IMR-90 (cell line): ENCODE results near the gene ZNF800. TPM values are rescaled to one million over a fixed set of nuclear protein-coding genes. Genes with fewer than 3 reads are reported as not detected.

Experiments used
- ATAC-seq: fragments of 200-7000 bp; cut with Tn5 transposase; 2 replicates; pipeline ENCODE4 v1.9.1; 2020; ENCODE audit warnings: low read depth, mild to moderate bottlenecking, moderate library complexity
- BruUV-seq: library from RNA; stranded (reverse); fragments of 400-500 nt; replicated peaks from 2 replicates; lab custom pipeline; 2021; lab: Mats Ljungman, UMichigan
- CTCF ChIA-PET: fragments of 300-600 bp; formaldehyde crosslinking; extraction: SDS; loops from one replicate; lab custom pipeline; 2021; ENCODE audit warnings: antibody characterized with exemption; lab: Yijun Ruan, JAX
- POLR2A ChIA-PET: fragments of 300-600 bp; sonication (Branson Sonifier 250); formaldehyde crosslinking; loops from one replicate; lab custom pipeline; 2022; ENCODE audit warnings: antibody characterized with exemption; ENCODE audit not compliant: unreplicated experiment; lab: Charles Lee
- DNase-seq: peaks from one replicate; pipeline ENCODE4 v3.0.0; 2013
- H2AFZ ChIP-seq: replicated peaks from 2 replicates; pipeline ENCODE3; 2013; ENCODE audit warnings: low read length, mild to moderate bottlenecking; ENCODE audit not compliant: poor library complexity
- H2AK5ac ChIP-seq: 2 replicates; pipeline ENCODE4 v1.6.1; 2013; ENCODE audit warnings: low read depth, low read length, inconsistent platforms
- H2AK9ac ChIP-seq: replicated peaks from 2 replicates; pipeline ENCODE3; 2013; ENCODE audit warnings: mild to moderate bottlenecking, low read depth, low read length, moderate library complexity; ENCODE audit not compliant: poor library complexity
- H2BK120ac ChIP-seq: 2 replicates; pipeline ENCODE4 v1.6.1; 2013; ENCODE audit warnings: low read depth, low read length, inconsistent platforms
- H2BK15ac ChIP-seq: 3 replicates; pipeline ENCODE4 v1.6.1; 2013; ENCODE audit warnings: low read depth, low read length, inconsistent platforms
- H2BK20ac ChIP-seq: 2 replicates; pipeline ENCODE4 v1.6.1; 2013; ENCODE audit warnings: low read depth, mild to moderate bottlenecking, inconsistent platforms, low read length, moderate library complexity
- H2BK5ac ChIP-seq: 2 replicates; pipeline ENCODE4 v1.6.1; 2013; ENCODE audit warnings: mild to moderate bottlenecking, low read depth, low read length, inconsistent platforms; ENCODE audit not compliant: poor library complexity, severe bottlenecking
- H3K14ac ChIP-seq: replicated peaks from 2 replicates; pipeline ENCODE4 v1.6.1; 2013; ENCODE audit warnings: low read depth, low read length, inconsistent platforms
- H3K18ac ChIP-seq: 2 replicates; pipeline ENCODE4 v1.6.1; 2013; ENCODE audit warnings: low read depth, low read length, control low read depth
- H3K23ac ChIP-seq: 2 replicates; pipeline ENCODE4 v1.6.1; 2013; ENCODE audit warnings: low read depth, low read length, inconsistent platforms
- H3K27ac ChIP-seq: 2 replicates; pipeline ENCODE4 v1.5.1; 2013; ENCODE audit warnings: mild to moderate bottlenecking, control low read depth, low read length; ENCODE audit not compliant: insufficient read depth
- H3K27me3 ChIP-seq: 2 replicates; pipeline ENCODE4 v1.6.1; 2013; ENCODE audit warnings: low read length; ENCODE audit not compliant: control insufficient read depth, insufficient read depth
- H3K36me3 ChIP-seq: 2 replicates; pipeline ENCODE4 v1.6.1; 2013; ENCODE audit warnings: low read length, mixed read lengths; ENCODE audit not compliant: control insufficient read depth, insufficient read depth
- H3K4ac ChIP-seq: 2 replicates; pipeline ENCODE4 v1.6.1; 2013; ENCODE audit warnings: low read depth, low read length, inconsistent platforms
- H3K4me1 ChIP-seq: 2 replicates; pipeline ENCODE4 v1.6.1; 2013; ENCODE audit warnings: low read length, mixed read lengths; ENCODE audit not compliant: control insufficient read depth, insufficient read depth
- H3K4me2 ChIP-seq: 2 replicates; pipeline ENCODE4 v1.6.1; 2013; ENCODE audit warnings: low read depth, mild to moderate bottlenecking, control low read depth, low read length, moderate library complexity
- H3K4me3 ChIP-seq: 2 replicates; pipeline ENCODE4 v1.5.1; 2013; ENCODE audit warnings: low read depth, mild to moderate bottlenecking, control low read depth, low read length, moderate library complexity; ENCODE audit not compliant: insufficient read depth
- H3K56ac ChIP-seq: 2 replicates; pipeline ENCODE4 v1.6.1; 2013; ENCODE audit warnings: low read length, inconsistent platforms; ENCODE audit not compliant: insufficient read depth; ENCODE audit errors: extremely low read depth
- H3K79me1 ChIP-seq, 2 experiments: 2 replicates each; pipeline ENCODE4 v1.6.1; 2013; ENCODE audit warnings: low read length in 2 of 2, inconsistent platforms in 1 of 2, low read depth in 1 of 2
- H3K9ac ChIP-seq: 2 replicates; pipeline ENCODE4 v1.6.1; 2013; ENCODE audit warnings: low read depth, low read length, control low read depth
- H3K9me1 ChIP-seq: 2 replicates; pipeline ENCODE4 v1.6.1; 2013; ENCODE audit warnings: low read length, inconsistent platforms; ENCODE audit not compliant: insufficient read depth
- H3K9me3 ChIP-seq: 2 replicates; pipeline ENCODE4 v1.6.1; 2013; ENCODE audit warnings: low read length; ENCODE audit not compliant: control insufficient read depth, insufficient read depth
- H4K20me1 ChIP-seq: 2 replicates; pipeline ENCODE4 v1.6.1; 2013; ENCODE audit warnings: low read length, inconsistent platforms; ENCODE audit not compliant: insufficient read depth
- H4K5ac ChIP-seq: 2 replicates; pipeline ENCODE4 v1.6.1; 2013; ENCODE audit warnings: mild to moderate bottlenecking, low read depth, low read length, control low read depth
- H4K8ac ChIP-seq, 2 experiments: 2 replicates each; pipeline ENCODE4 v1.6.1; 2013; ENCODE audit warnings: low read depth in 2 of 2, low read length in 2 of 2, control low read depth in 1 of 2, inconsistent platforms in 1 of 2
- H4K91ac ChIP-seq: 2 replicates; pipeline ENCODE4 v1.6.1; 2013; ENCODE audit warnings: low read depth, low read length, inconsistent platforms; ENCODE audit not compliant: insufficient read depth
- BHLHE40 ChIP-seq: fragments of 150-350 bp; IDR thresholded peaks from 2 replicates; pipeline ENCODE4 v1.6.1; 2016; ENCODE audit warnings: mild to moderate bottlenecking, low read depth, low read length
- CEBPB ChIP-seq: IDR thresholded peaks from 2 replicates; pipeline ENCODE4 v1.6.1; 2012; ENCODE audit warnings: low read depth, low read length, improper control_type of control experiment
- CHD1 ChIP-seq: IDR thresholded peaks from 2 replicates; pipeline ENCODE4 v1.6.1; 2012; ENCODE audit warnings: low read depth, low read length, improper control_type of control experiment
- CTCF ChIP-seq: conservative IDR thresholded peaks from 2 replicates; pipeline ENCODE4 v1.5.1; 2012; ENCODE audit warnings: mild to moderate bottlenecking, low read depth, low read length, improper control_type of control experiment
- ELK1 ChIP-seq: fragments of 150-350 bp; IDR thresholded peaks from 2 replicates; pipeline ENCODE4 v1.6.1; 2016; ENCODE audit warnings: low read depth, mild to moderate bottlenecking, low read length, moderate library complexity, borderline replicate concordance
- FOS ChIP-seq: fragments of 150-350 bp; IDR thresholded peaks from 2 replicates; pipeline ENCODE4 v1.6.1; 2016; ENCODE audit warnings: low read depth, low read length
- MAFK ChIP-seq: IDR thresholded peaks from 2 replicates; pipeline ENCODE4 v1.6.1; 2012; ENCODE audit warnings: low read depth, low read length, improper control_type of control experiment
- MXI1 ChIP-seq: IDR thresholded peaks from 2 replicates; pipeline ENCODE4 v1.6.1; 2012; ENCODE audit warnings: low read depth, mild to moderate bottlenecking, low read length, moderate library complexity, borderline replicate concordance
- NFE2L2 ChIP-seq: fragments of 150-350 bp; IDR thresholded peaks from 2 replicates; pipeline ENCODE4 v1.6.1; 2016; ENCODE audit warnings: low read depth, mild to moderate bottlenecking, low read length
- POLR2A ChIP-seq: IDR thresholded peaks from 2 replicates; pipeline ENCODE4 v1.6.1; 2012; ENCODE audit warnings: mild to moderate bottlenecking, low read depth, low read length
- RAD21 ChIP-seq: IDR thresholded peaks from 2 replicates; pipeline ENCODE4 v1.6.1; 2012; ENCODE audit warnings: low read length, improper control_type of control experiment
- RCOR1 ChIP-seq: IDR thresholded peaks from 2 replicates; pipeline ENCODE4 v1.6.1; 2012; ENCODE audit warnings: mild to moderate bottlenecking, low read length, improper control_type of control experiment; ENCODE audit not compliant: insufficient replicate concordance
- RFX5 ChIP-seq: IDR thresholded peaks from 2 replicates; pipeline ENCODE4 v1.8.0; 2012; ENCODE audit warnings: low read depth, mild to moderate bottlenecking, low read length, moderate library complexity
- SMC3 ChIP-seq: fragments of 150-350 bp; IDR thresholded peaks from 2 replicates; pipeline ENCODE4 v1.6.1; 2016; ENCODE audit warnings: low read depth, mild to moderate bottlenecking, antibody characterized with exemption, low read length, moderate library complexity
- USF2 ChIP-seq: fragments of 150-350 bp; IDR thresholded peaks from 2 replicates; pipeline ENCODE4 v1.6.1; 2017; ENCODE audit warnings: mild to moderate bottlenecking, antibody characterized with exemption, low read length, low read depth
- WGBS, 2 experiments: methylation state at CpG; one replicate each; pipeline versions ENCODE4 v1.1.5 to v1.1.7; 2013; ENCODE audit warnings: missing lambda C conversion rate in 2 of 2; ENCODE audit not compliant: insufficient read length in 1 of 2; ENCODE audit errors: extremely low coverage in 2 of 2; 5-methylcytosine and 5-hydroxymethylcytosine counted together
- dilution Hi-C: fragments of 300-500 bp; cut with HindIII; formaldehyde crosslinking; loops from one replicate; pipeline ENCODE4 v1.14.3; 2018; ENCODE audit warnings: low sequenced_read_pairs; ENCODE audit not compliant: unreplicated experiment
- in situ Hi-C: fragments of 300-500 bp; cut with MboI; formaldehyde crosslinking; loops from 3 replicates; pipeline ENCODE4 v1.14.3; 2019; ENCODE audit warnings: low sequenced_read_pairs, inconsistent platforms, mixed read lengths
- intact Hi-C: fragments of 100-400 bp; cut with micrococcal nuclease; formaldehyde crosslinking; loops from 2 replicates; pipeline ENCODE4 v1.10.0; 2022
- polyA plus RNA-seq, 3 experiments: library from polyadenylated mRNA; depleted of rRNA; stranded (reverse); fragments of >200 nt; gene quantifications; 2 replicates each; pipeline ENCODE4 v1.2.3, GENCODE V29; 2012; ENCODE audit warnings: low replicate concordance in 1 of 3
- total RNA-seq: library from RNA; depleted of rRNA; stranded (reverse); fragments of >200 nt; gene quantifications from 2 replicates; pipeline ENCODE4 v1.2.3, GENCODE V29; 2012

Gene ZNF800
- total and polyA plus RNA-seq, 2 of the 4 experiments (the other 2 are of a cell fraction) = 6.9 to 13.1 TPM

- H2BK20ac ChIP-seq = no peak overlapping the region
- peaks cover 18 to 21% of the 10 kb centered on the region in 2 experiments for H3K79me1 ChIP-seq
- peaks cover 8% of the 10 kb centered on the region for H3K36me3 ChIP-seq
- H3K14ac ChIP-seq = no peak overlapping the region
- no CpG with 5 or more reads among the region's 2 CpGs for WGBS, 2 experiments
- H3K9me3 ChIP-seq = no peaks in the 10 kb centered on the region
- H3K4me2 ChIP-seq = no peak overlapping the region
- H4K20me1 ChIP-seq = peaks cover 6% of the 10 kb centered on the region; the same call in 1 of the 2 replicates
- in situ Hi-C loops = no loop called here
- H3K9me1 ChIP-seq = 0 out of 2 replicates have a peak, but pooled peaks cover 4% of the 10 kb centered on the region
- no peak overlapping the region for H3K23ac ChIP-seq
- no peaks in the 10 kb centered on the region for H3K27me3 ChIP-seq
- no peak overlapping the region for H3K4me3 ChIP-seq
- no peak overlapping the region for H2AK5ac ChIP-seq
- ChIA-PET CTCF (interaction anchor here (0.8 kb wide), 1 partner anchor 827 kb away, joined by 3 read pairs; no protein-coding TSS in a partner anchor), POLR2A (no interaction called here)
- H4K91ac ChIP-seq = no peak overlapping the region
- no peak overlapping the region for H2BK5ac ChIP-seq
- H3K56ac ChIP-seq = no peak overlapping the region
- dilution Hi-C loops = no loop called here
- no peak overlapping the region for H2BK120ac ChIP-seq
- no peak overlapping the region for H3K9ac ChIP-seq
- no peak overlapping the region for H3K27ac ChIP-seq
- no peak overlapping the region for H3K18ac ChIP-seq
- no peak overlapping the region for H2AFZ ChIP-seq
- no peak overlapping the region for H2BK15ac ChIP-seq
- DNase-seq = no peak
- no peak overlapping the region for H3K4ac ChIP-seq
- no peak for ATAC-seq
- H3K4me1 ChIP-seq = no peaks in the 10 kb centered on the region
- no peak overlapping the region for H2AK9ac ChIP-seq
- intact Hi-C loops = no loop called here
- no peak overlapping the region for H4K8ac ChIP-seq
- no TSS peak for BruUV-seq
- no peak overlapping the region for H4K5ac ChIP-seq
- TF ChIP-seq FOS (no peak), USF2 (no peak), MAFK (no peak), CTCF (no peak), NFE2L2 (no peak), RFX5 (no peak), POLR2A (no peak), CEBPB (no peak), BHLHE40 (no peak), RCOR1 (no peak), CHD1 (no peak), MXI1 (no peak), RAD21 (no peak), SMC3 (no peak), ELK1 (no peak)
These were observed 10.0 kb downstream of the ZNF800 start for GRCh38 chr7:127382301-127383085.
